AG04450 (cell line): ENCODE results near the gene MROH9. TPM values are rescaled to one million over a fixed set of nuclear protein-coding genes. Genes with fewer than 3 reads are reported as not detected.

Experiments used
- CTCF ChIA-PET: fragments of 300-600, 350-600 bp; formaldehyde crosslinking; extraction: SDS; loops from one replicate; lab custom pipeline; 2022; ENCODE audit warnings: antibody characterized with exemption, inconsistent platforms; lab: Charles Lee
- POLR2A ChIA-PET: fragments of 350-600 bp; formaldehyde crosslinking; extraction: SDS; loops from one replicate; lab custom pipeline; 2021; ENCODE audit warnings: antibody characterized with exemption, inconsistent platforms; lab: Yijun Ruan, JAX
- DNase-seq: peaks from one replicate; pipeline ENCODE4 v3.0.0-alpha.2; 2011; ENCODE audit warnings: low read depth, low spot score
- H3K27ac ChIP-seq: one replicate; pipeline ENCODE4 v1.5.1; 2012; ENCODE audit warnings: low read depth, low read length, control low read depth
- H3K27me3 ChIP-seq: one replicate; pipeline ENCODE4 v1.6.0; 2012; ENCODE audit warnings: low read length; ENCODE audit not compliant: control insufficient read depth, insufficient read depth
- H3K4me3 ChIP-seq: 2 replicates; pipeline ENCODE4 v1.5.1; 2011; ENCODE audit warnings: mild to moderate bottlenecking, low read depth, low read length, control low read depth
- H3K9me3 ChIP-seq: 2 replicates; pipeline ENCODE4 v1.5.1; 2012; ENCODE audit warnings: low read length; ENCODE audit not compliant: control insufficient read depth, insufficient read depth
- polyA plus RNA-seq: library from polyadenylated mRNA; depleted of rRNA; stranded (reverse); fragments of >200 nt; gene quantifications from 2 replicates; pipeline ENCODE4 v1.2.3, GENCODE V29; 2011
- TF ChIP-seq, protein P1 (sequence below): IDR thresholded peaks from 2 replicates; pipeline ENCODE4 v1.5.1; 2011; ENCODE audit warnings: low read depth, low read length, control low read depth, inconsistent platforms

MROH9 gene
- polyA plus RNA-seq, 1 experiment, result not detected

DNA sequence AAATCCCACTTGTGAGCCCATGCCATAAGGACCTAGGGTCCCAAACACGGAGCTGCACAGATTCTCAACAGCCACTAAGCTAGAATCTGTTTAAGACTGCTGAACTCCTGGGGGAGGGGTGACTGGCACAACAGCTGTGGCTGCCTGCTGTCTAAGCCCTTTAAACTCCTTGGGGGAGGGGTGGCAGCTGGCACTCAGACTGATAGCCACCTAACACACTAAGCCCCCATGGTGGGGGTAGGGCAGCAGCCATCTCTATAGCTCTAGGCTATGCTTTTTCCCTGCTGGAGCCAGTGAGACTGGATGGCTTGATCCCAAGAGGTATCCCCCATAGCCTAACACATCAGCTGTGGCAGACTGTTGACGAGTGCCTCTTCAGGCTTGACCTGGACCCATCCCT lies 82.1 kb downstream of the MROH9 start:
- DNase-seq, result no peak
- ChIA-PET POLR2A (no interaction called here), CTCF (no interaction called here)
- TF ChIP-seq, protein P1, sequence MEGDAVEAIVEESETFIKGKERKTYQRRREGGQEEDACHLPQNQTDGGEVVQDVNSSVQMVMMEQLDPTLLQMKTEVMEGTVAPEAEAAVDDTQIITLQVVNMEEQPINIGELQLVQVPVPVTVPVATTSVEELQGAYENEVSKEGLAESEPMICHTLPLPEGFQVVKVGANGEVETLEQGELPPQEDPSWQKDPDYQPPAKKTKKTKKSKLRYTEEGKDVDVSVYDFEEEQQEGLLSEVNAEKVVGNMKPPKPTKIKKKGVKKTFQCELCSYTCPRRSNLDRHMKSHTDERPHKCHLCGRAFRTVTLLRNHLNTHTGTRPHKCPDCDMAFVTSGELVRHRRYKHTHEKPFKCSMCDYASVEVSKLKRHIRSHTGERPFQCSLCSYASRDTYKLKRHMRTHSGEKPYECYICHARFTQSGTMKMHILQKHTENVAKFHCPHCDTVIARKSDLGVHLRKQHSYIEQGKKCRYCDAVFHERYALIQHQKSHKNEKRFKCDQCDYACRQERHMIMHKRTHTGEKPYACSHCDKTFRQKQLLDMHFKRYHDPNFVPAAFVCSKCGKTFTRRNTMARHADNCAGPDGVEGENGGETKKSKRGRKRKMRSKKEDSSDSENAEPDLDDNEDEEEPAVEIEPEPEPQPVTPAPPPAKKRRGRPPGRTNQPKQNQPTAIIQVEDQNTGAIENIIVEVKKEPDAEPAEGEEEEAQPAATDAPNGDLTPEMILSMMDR, result no peak
- H3K4me3 ChIP-seq, result no peak overlapping the region
- H3K27ac ChIP-seq, result no peak overlapping the region
- no peaks in the 10 kb centered on the region for H3K27me3 ChIP-seq
- no peaks in the 10 kb centered on the region for H3K9me3 ChIP-seq

DNA sequence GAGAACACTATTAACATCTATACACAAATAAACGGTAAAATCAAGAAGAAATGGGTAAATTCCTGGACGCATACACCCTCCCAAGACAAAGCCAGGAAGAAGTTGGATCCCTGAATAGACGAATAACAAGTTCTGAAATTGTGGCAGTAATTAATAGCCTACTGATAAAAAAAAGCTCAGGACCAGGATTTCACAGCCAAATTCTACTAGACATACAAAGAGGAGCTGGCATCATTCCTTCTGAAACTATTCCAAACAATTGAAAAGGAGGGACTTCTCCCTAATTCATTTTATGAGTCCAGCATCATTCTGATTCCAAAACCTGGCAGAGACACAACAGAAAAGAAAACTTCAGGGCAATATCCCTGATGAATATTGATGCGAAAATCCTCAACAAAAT lies 84.6 kb downstream of the MROH9 start:
- no peaks in the 10 kb centered on the region for H3K9me3 ChIP-seq
- no peak for DNase-seq
- H3K27me3 ChIP-seq, result no peaks in the 10 kb centered on the region
- H3K27ac ChIP-seq, result no peak overlapping the region
- ChIA-PET CTCF (interaction anchor here (1.2 to 1.5 kb wide), 2 partner anchors 53 to 207 kb away, joined by 3 read pairs; no protein-coding TSS in a partner anchor), POLR2A (no interaction called here)
- TF ChIP-seq, protein P1, result no peak
- no peak overlapping the region for H3K4me3 ChIP-seq

DNA sequence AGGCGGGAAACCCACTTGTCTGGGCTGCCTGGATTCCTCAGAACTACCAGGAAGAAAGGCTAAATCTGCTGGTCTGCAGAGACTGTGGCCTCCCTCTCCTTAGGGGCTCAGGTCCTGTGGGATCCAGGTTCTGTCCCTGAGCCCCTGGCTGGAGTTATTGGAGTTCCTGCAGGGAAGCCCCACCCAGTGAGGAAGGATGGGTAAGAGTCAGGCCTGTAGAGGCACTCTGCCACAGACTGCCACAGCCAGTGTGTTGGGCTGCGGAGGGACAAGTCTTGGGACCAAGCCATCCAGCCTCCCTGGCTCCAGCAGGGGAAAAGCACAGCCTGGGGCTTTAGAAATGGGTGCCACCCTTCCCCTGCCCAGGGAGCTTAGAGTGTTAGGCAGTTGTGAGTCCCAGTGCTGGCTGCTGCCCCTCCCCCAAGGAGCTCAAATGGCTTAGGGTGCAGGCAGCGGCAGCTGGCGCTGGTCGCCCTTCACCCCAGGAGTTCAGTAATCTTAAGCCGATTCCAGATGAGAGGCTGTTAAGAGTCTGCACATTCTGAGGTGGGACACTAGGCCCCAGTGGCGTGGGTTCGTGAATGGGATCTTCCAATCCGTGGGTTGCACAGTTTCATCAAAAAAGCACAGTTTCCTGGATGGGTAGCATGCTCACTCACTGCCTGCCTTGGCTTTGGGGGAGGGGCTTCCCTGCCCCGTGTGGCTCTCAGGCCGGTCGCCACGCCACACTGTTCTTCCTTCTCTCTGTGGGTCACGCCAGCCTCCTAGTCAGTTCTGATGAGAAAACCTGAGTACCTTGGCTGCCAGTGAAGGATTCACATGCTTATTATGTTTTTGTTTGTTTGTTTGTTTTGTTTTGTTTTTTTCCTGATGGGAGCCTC lies 97.7 kb downstream of the MROH9 start:
- no peak overlapping the region for H3K27ac ChIP-seq
- H3K27me3 ChIP-seq, result no peaks in the 10 kb centered on the region
- H3K9me3 ChIP-seq, result no peaks in the 10 kb centered on the region
- CTCF ChIA-PET, result interaction anchor here (2.0 kb wide), 1 partner anchor 66 kb away, joined by 7 read pairs; no protein-coding TSS in a partner anchor
- H3K4me3 ChIP-seq, result no peak overlapping the region
- TF ChIP-seq, protein P1, result no peak
- POLR2A ChIA-PET, result no interaction called here
- DNase-seq, result no peak

DNA sequence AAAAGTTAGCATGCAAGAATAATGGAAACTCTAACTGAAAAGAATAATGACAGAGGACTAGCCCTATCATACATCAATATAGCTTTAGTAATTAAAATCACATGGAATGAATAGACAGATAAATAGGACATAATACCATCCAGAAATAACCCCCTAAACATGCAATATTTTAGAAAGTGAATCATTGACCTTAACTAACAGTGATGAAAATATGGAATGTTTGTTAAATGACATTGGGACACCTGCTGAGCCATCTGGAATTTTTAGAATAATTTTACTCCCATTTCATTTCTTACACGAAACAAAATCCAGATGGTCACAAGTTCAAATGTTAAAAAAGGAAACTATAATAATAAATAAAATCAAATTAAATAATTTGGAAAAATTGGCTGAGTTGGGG lies 102.3 kb downstream of the MROH9 start:
- DNase-seq, result no peak
- CTCF ChIA-PET, result no interaction called here
- H3K9me3 ChIP-seq, result no peaks in the 10 kb centered on the region
- no peak overlapping the region for H3K27ac ChIP-seq
- TF ChIP-seq, protein P1, result no peak
- POLR2A ChIA-PET, result no interaction called here
- no peaks in the 10 kb centered on the region for H3K27me3 ChIP-seq
- no peak overlapping the region for H3K4me3 ChIP-seq

DNA sequence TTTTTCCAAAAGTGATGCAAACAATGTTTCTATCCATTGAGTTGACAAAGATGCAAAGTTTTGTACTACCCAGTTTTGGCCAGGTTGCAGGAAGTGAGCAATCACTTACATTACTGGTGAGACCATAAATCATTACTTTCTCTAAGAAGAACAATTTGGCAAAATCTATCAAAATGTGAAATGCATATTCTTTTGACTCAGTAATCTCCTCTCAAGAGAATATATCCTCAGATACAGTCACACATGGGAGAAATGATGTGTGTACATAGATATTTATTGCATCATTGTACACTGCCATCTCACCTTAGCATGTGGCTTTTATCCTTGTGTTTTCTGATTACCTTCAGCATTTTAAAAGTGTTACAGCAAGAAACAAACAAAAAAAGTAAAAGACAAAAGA lies 103.0 kb downstream of the MROH9 start:
- H3K27ac ChIP-seq, result no peak overlapping the region
- no peaks in the 10 kb centered on the region for H3K9me3 ChIP-seq
- ChIA-PET CTCF (interaction anchor here (1.0 kb wide), 1 partner anchor 189 kb away, joined by 3 read pairs; no protein-coding TSS in a partner anchor), POLR2A (no interaction called here)
- DNase-seq, result no peak
- no peak overlapping the region for H3K4me3 ChIP-seq
- TF ChIP-seq, protein P1, result no peak
- no peaks in the 10 kb centered on the region for H3K27me3 ChIP-seq
